Astrocyte of the spinal cord (primary cell): ENCODE data around the gene ABCA1.
"Not testable (repeated sequence)": the region's sequence is repeated elsewhere in the genome, so short reads cannot be mapped to it uniquely, and the experiment has no call there.

Experiments
- DNase-seq: peaks from one replicate; pipeline ENCODE4 v3.0.0; 2011; ENCODE audit warnings: low read depth, low spot score
- H3K4me3 ChIP-seq: 2 replicates; pipeline ENCODE4 v1.5.1; 2011; ENCODE audit warnings: low read depth, mild to moderate bottlenecking, low read length, moderate library complexity
- CTCF ChIP-seq: IDR thresholded peaks from 2 replicates; pipeline ENCODE4 v1.5.1; 2012; ENCODE audit warnings: low read depth, mild to moderate bottlenecking, low read length, inconsistent platforms
- in situ Hi-C: cut with HindIII; loops from 2 replicates; pipeline ENCODE4 v1.10.0; 2017; ENCODE audit warnings: low sequenced_read_pairs

ABCA1 gene

GRCh38 chr9:104950838-104951237 is 22.9 kb upstream of the ABCA1 start:
- in situ Hi-C loops: no loop called here
- no peak for TF ChIP-seq CTCF
- DNase-seq: no peak
- no peak overlapping the region for H3K4me3 ChIP-seq

GRCh38 chr9:104948277-104948676 is 20.3 kb upstream of the ABCA1 start:
- no peak overlapping the region for H3K4me3 ChIP-seq
- in situ Hi-C loops: no loop called here
- TF ChIP-seq CTCF: no peak
- no peak for DNase-seq

GRCh38 chr9:104944871-104945270 is 16.9 kb upstream of the ABCA1 start:
- no peak overlapping the region for H3K4me3 ChIP-seq
- no peak for DNase-seq
- no peak for TF ChIP-seq CTCF
- in situ Hi-C loops: no loop called here

- H3K4me3 ChIP-seq: no peak overlapping the region
- no peak for DNase-seq
- no peak for TF ChIP-seq CTCF
- in situ Hi-C loops: no loop called here
Observed at GRCh38 chr9:104944356-104944755, 16.4 kb upstream of the ABCA1 start.

GRCh38 chr9:104941597-104941996 is 13.6 kb upstream of the ABCA1 start:
- no peak overlapping the region for H3K4me3 ChIP-seq
- in situ Hi-C loops: no loop called here
- no peak for TF ChIP-seq CTCF
- no peak for DNase-seq

GRCh38 chr9:104936291-104936690 is 8.3 kb upstream of the ABCA1 start:
- H3K4me3 ChIP-seq: no peak overlapping the region
- no peak for TF ChIP-seq CTCF
- in situ Hi-C loops: no loop called here
- DNase-seq: no peak

- in situ Hi-C loops, DNase-seq, H3K4me3 ChIP-seq: not testable (repeated sequence)
Observed at GRCh38 chr9:104935501-104935810, 7.5 kb upstream of the ABCA1 start.
